B cell (primary cell): ENCODE data around the gene SHC2. TPM values are rescaled to one million over a fixed set of nuclear protein-coding genes. Genes with fewer than 3 reads are reported as not detected.
A peak's percentile ranks its signal among the peaks of the same experiment; 100 is the strongest.

Experiments
- ATAC-seq: fragments of 200-7000 bp; cut with Tn5 transposase; one replicate; pipeline ENCODE4 v1.10.0; 2021; ENCODE audit warnings: low read depth, mild to moderate bottlenecking, moderate number of reproducible peaks, moderate library complexity
- CTCF ChIA-PET: fragments of 350-600 bp; sonication (Branson Sonifier 250); formaldehyde crosslinking; loops from one replicate; lab custom pipeline; 2021; ENCODE audit warnings: antibody characterized with exemption, inconsistent platforms; lab: Charles Lee
- POLR2A ChIA-PET: fragments of 350-600 bp; sonication (Branson Sonifier 250); formaldehyde crosslinking; loops from one replicate; lab custom pipeline; 2021; ENCODE audit warnings: antibody characterized with exemption; lab: Charles Lee
- DNase-seq: peaks from one replicate; pipeline ENCODE4 v3.0.0; 2013
- H2AFZ ChIP-seq: 2 replicates; pipeline ENCODE4 v1.6.1; 2012; ENCODE audit warnings: mild to moderate bottlenecking, low read depth, low read length; ENCODE audit not compliant: insufficient read depth, poor library complexity, severe bottlenecking
- H3K27ac ChIP-seq, 2 donors: 1 replicate in 1 of 2; 2 replicates in 1 of 2; pipeline ENCODE4 v1.5.1; 2012 to 2013; ENCODE audit warnings: low read length in 2 of 2, mild to moderate bottlenecking in 2 of 2, moderate library complexity in 1 of 2
- H3K27me3 ChIP-seq, 4 experiments: fragments of 200-600 bp in 1 of 4; sonication (generic) in 1 of 4; replicated peaks in 1 of 4; 1 replicate in 2 of 4; 2 replicates in 2 of 4; pipeline versions ENCODE4 v1.6.1 to v1.7.0; 2013 to 2016; ENCODE audit warnings: low read length in 3 of 4, mild to moderate bottlenecking in 2 of 4, mixed read lengths in 1 of 4, moderate library complexity in 1 of 4; ENCODE audit not compliant: insufficient read depth in 4 of 4, control insufficient read depth in 3 of 4; ENCODE audit errors: control extremely low read depth in 1 of 4
- H3K36me3 ChIP-seq, 2 experiments: replicated peaks in 1 of 2; 1 replicate in 1 of 2; 2 replicates in 1 of 2; pipeline versions ENCODE4 v1.6.1 to v1.7.1; 2013; ENCODE audit warnings: low read length in 1 of 2; ENCODE audit not compliant: insufficient read depth in 2 of 2, control insufficient read depth in 1 of 2; ENCODE audit errors: control extremely low read depth in 1 of 2, extremely low read depth in 1 of 2
- H3K4me1 ChIP-seq, 2 donors: fragments of 200-600 bp in 1 of 2; sonication (generic) in 1 of 2; 1 replicate in 1 of 2; 2 replicates in 1 of 2; pipeline versions ENCODE4 v1.5.1 to v1.6.1; 2013 to 2017; ENCODE audit warnings: low read length in 2 of 2; ENCODE audit not compliant: control insufficient read depth in 2 of 2, insufficient read depth in 2 of 2
- H3K4me2 ChIP-seq: replicated peaks from 2 replicates; pipeline ENCODE3; 2012; ENCODE audit warnings: mild to moderate bottlenecking, low read depth, low read length; ENCODE audit not compliant: poor library complexity, severe bottlenecking
- H3K4me3 ChIP-seq, 5 experiments: fragments of 200-600 bp in 1 of 5; sonication (generic) in 1 of 5; 1 replicate in 3 of 5; 2 replicates in 2 of 5; pipeline versions ENCODE4 v1.5.1 to v1.7.0; 2011 to 2016; ENCODE audit warnings: low read length in 4 of 5, mild to moderate bottlenecking in 4 of 5, low read depth in 2 of 5, control low read depth in 1 of 5, moderate library complexity in 1 of 5; ENCODE audit not compliant: insufficient read depth in 1 of 5; ENCODE audit errors: control extremely low read depth in 1 of 5, extremely low read depth in 1 of 5
- H3K79me2 ChIP-seq: fragments of 200-600 bp; sonication (generic); one replicate; pipeline ENCODE4 v1.6.0; 2016; ENCODE audit warnings: low read length; ENCODE audit not compliant: control insufficient read depth, insufficient read depth
- H3K9ac ChIP-seq: fragments of 200-600 bp; sonication (generic); 2 replicates; pipeline ENCODE4 v1.6.1; 2017; ENCODE audit warnings: mild to moderate bottlenecking, low read length, moderate library complexity
- H3K9me3 ChIP-seq, 3 donors: one replicate each; pipeline versions ENCODE4 v1.6.1 to v1.7.1; 2013; ENCODE audit warnings: low read length in 2 of 3; ENCODE audit not compliant: control insufficient read depth in 2 of 3, insufficient read depth in 1 of 3; ENCODE audit errors: control extremely low read depth in 1 of 3
- H4K20me1 ChIP-seq: 2 replicates; pipeline ENCODE4 v1.6.0; 2012; ENCODE audit warnings: mild to moderate bottlenecking, low read length; ENCODE audit not compliant: insufficient read depth, control insufficient read depth, poor library complexity, severe bottlenecking
- H3K27ac Mint-ChIP-seq: one replicate; pipeline ENCODE4 v1.8.0; 2021; ENCODE audit warnings: mixed read lengths
- H3K27me3 Mint-ChIP-seq: one replicate; pipeline ENCODE4 v1.8.0; 2021; ENCODE audit warnings: mixed read lengths
- H3K4me1 Mint-ChIP-seq: one replicate; pipeline ENCODE4 v1.8.0; 2021; ENCODE audit warnings: mixed read lengths
- H3K4me3 Mint-ChIP-seq: one replicate; pipeline ENCODE4 v1.8.0; 2021; ENCODE audit warnings: mixed read lengths
- H3K9me3 Mint-ChIP-seq: one replicate; pipeline ENCODE4 v1.8.0; 2022; ENCODE audit warnings: mixed read lengths; ENCODE audit not compliant: insufficient read depth
- EZH2 ChIP-seq: IDR thresholded peaks from 2 replicates; pipeline ENCODE4 v1.6.1; 2012; ENCODE audit warnings: borderline replicate concordance, low read depth, mild to moderate bottlenecking, moderate library complexity, low read length; ENCODE audit not compliant: insufficient read depth, poor library complexity, severe bottlenecking
- WGBS: methylation state at CpG from one replicate; pipeline ENCODE4 v1.1.5; 2013; ENCODE audit warnings: missing lambda C conversion rate; ENCODE audit not compliant: insufficient coverage; 5-methylcytosine and 5-hydroxymethylcytosine counted together
- intact Hi-C: fragments of 100-400 bp; cut with micrococcal nuclease; formaldehyde crosslinking; loops from one replicate; pipeline ENCODE4 v1.10.0; 2022
- polyA plus RNA-seq: library from polyadenylated mRNA; depleted of rRNA; stranded (reverse); fragments of >200 nt; gene quantifications from 2 replicates; pipeline ENCODE4 v1.2.3, GENCODE V29; 2012
- total RNA-seq, 2 donors: library from RNA; stranded (reverse); fragments of 120-200 nt in 1 of 2; gene quantifications; 1 replicate in 1 of 2; 2 replicates in 1 of 2; pipeline versions ENCODE4 v1.2.3 to v1.2.4, GENCODE V29; 2013 to 2022
- TF ChIP-seq, protein P1 (sequence below): fragments of 200-600 bp; IDR thresholded peaks from one replicate; pipeline ENCODE4 v1.8.0; 2022; ENCODE audit warnings: antibody characterized with exemption, mild to moderate bottlenecking

The SHC2 gene
- total and polyA plus RNA-seq, 2 donors (not counting 1 experiment from before 2014, with no cell fraction given), result 0.19 TPM; not detected in 1

DNA sequence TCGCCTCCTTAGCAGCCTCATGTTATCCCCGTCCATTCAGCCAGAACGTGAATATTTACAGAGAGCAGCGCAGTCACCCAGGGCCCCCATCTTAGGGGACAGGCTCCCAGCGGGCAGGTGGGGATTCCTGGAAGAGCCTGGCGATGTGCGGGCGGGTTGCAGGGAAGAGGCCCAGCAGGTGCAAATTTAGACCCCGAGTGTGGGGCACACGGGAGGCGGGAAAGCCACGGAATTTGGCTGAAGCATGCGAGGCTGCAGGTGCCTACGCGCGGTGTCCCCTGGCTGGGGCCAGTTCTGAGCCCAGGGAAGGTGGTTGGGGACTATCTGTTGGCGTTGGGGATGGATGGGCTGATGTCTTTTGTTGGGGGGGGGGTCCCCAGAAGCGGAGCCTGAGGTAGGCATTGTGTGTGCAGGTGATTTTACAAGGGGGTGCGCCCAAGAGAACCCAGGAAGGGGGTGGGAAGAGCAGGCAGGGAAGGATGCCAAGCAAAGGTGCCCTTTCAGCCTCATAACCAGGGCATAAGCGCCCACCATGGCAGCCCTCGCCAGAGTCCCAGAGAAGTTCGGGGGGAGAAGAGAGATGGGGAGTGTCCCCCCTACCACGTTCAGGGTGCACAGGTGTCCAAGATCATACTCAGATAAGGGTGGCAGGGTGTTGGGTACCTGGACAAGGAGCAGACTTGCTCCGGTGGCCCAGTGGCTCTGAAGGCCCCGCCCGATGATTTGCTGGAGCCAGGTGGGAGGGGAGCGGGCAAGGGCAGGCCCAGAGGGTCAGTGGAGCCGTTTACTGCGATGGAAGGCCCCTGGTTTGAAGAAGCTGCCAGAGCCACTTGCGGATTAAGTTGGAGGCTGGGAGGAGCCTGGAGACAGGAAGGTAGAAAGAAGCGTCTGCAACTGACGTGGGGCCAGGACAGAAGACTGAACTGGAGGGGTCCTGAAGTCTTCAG is 47.6 kb upstream of the SHC2 start:
- H3K4me3 Mint-ChIP-seq, result peak overlapping the region; percentile 90
- Histone ChIP-seq H3K9me3 (peaks cover 0 to 8% (median 0%) of the 10 kb centered on the region in 3 donors), H3K27ac (no peak overlapping the region), H3K79me2 (peaks cover 19% of the 10 kb centered on the region), H3K9ac (peak overlapping the region; percentile 91), H3K27me3 (no peaks in the 10 kb centered on the region), H4K20me1 (peaks cover 23% of the 10 kb centered on the region), H3K4me2 (peak overlapping the region; percentile 97), H3K4me1 (peaks cover 31 to 34% of the 10 kb centered on the region in 2 donors), H2AFZ (peak overlapping the region; percentile 99), H3K36me3 (no peaks in the 10 kb centered on the region), H3K4me3 (peak overlapping the region; percentile 13 to 92 (median 85))
- ATAC-seq (no peak), DNase-seq (no peak)
- peaks cover 28% of the 10 kb centered on the region for H3K4me1 Mint-ChIP-seq
- 69% methylated on average over 32 of the region's 32 CpGs for WGBS
- H3K27ac Mint-ChIP-seq, result peak overlapping the region; percentile 99
- H3K9me3 Mint-ChIP-seq, result no peaks in the 10 kb centered on the region
- TF ChIP-seq, protein P1, sequence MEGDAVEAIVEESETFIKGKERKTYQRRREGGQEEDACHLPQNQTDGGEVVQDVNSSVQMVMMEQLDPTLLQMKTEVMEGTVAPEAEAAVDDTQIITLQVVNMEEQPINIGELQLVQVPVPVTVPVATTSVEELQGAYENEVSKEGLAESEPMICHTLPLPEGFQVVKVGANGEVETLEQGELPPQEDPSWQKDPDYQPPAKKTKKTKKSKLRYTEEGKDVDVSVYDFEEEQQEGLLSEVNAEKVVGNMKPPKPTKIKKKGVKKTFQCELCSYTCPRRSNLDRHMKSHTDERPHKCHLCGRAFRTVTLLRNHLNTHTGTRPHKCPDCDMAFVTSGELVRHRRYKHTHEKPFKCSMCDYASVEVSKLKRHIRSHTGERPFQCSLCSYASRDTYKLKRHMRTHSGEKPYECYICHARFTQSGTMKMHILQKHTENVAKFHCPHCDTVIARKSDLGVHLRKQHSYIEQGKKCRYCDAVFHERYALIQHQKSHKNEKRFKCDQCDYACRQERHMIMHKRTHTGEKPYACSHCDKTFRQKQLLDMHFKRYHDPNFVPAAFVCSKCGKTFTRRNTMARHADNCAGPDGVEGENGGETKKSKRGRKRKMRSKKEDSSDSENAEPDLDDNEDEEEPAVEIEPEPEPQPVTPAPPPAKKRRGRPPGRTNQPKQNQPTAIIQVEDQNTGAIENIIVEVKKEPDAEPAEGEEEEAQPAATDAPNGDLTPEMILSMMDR, result no peak
- no peak for TF ChIP-seq EZH2
- POLR2A ChIA-PET, result no interaction called here
- intact Hi-C loops, result loop anchor here (5.0 to 10.0 kb wide), 2 partner anchors 164 to 734 kb away; partner anchors contain the start of genes ATP5F1D and MIER2
- CTCF ChIA-PET, result interaction anchor here (3.1 kb wide), 1 partner anchor 22 kb away, joined by 24 read pairs; the partner anchor contains the start of gene CDC34
- H3K27me3 Mint-ChIP-seq, result no peaks in the 10 kb centered on the region
